H1 (cell line): ENCODE data around the gene ZDHHC11B. TPM values are rescaled to one million over a fixed set of nuclear protein-coding genes. Genes with fewer than 3 reads are reported as not detected.
"Not testable (repeated sequence)": the region's sequence is repeated elsewhere in the genome, so short reads cannot be mapped to it uniquely, and the experiment has no call there.

Experiments used
- CTCF ChIA-PET: fragments of 300-600 bp; sonication (Branson Sonifier 250); formaldehyde crosslinking; loops from one replicate; lab custom pipeline; 2021; ENCODE audit not compliant: partially characterized antibody; lab: Charles Lee
- POLR2A ChIA-PET: fragments of 300-600 bp; sonication (Branson Sonifier 250); formaldehyde crosslinking; loops from one replicate; lab custom pipeline; 2021; ENCODE audit warnings: inconsistent platforms; ENCODE audit not compliant: partially characterized antibody; lab: Charles Lee
- DNase-seq, 2 experiments: peaks; one replicate each; pipeline versions ENCODE4 v3.0.0 to v3.0.0-alpha.2; 2010 to 2022; ENCODE audit warnings: low spot score in 2 of 2, low read depth in 1 of 2, mixed read lengths in 1 of 2
- FAIRE-seq: peaks from 2 replicates; lab custom pipeline; 2011; peaks lifted over from hg19 to GRCh38; lab: Jason Lieb, UNC
- H2AFZ ChIP-seq: 2 replicates; pipeline ENCODE4 v1.8.1; 2012; ENCODE audit warnings: low read length, inconsistent platforms
- H2AK5ac ChIP-seq: 2 replicates; pipeline ENCODE4 v1.6.1; 2013; ENCODE audit warnings: low read depth, low read length
- H2BK120ac ChIP-seq: replicated peaks from 2 replicates; pipeline ENCODE3; 2013; ENCODE audit warnings: low read depth, low read length, inconsistent platforms
- H2BK12ac ChIP-seq: 2 replicates; pipeline ENCODE4 v1.6.1; 2013; ENCODE audit warnings: low read depth, low read length
- H2BK15ac ChIP-seq: 2 replicates; pipeline ENCODE4 v1.6.1; 2013; ENCODE audit warnings: low read length
- H2BK20ac ChIP-seq: 2 replicates; pipeline ENCODE4 v1.6.1; 2013; ENCODE audit warnings: low read length
- H2BK5ac ChIP-seq: 2 replicates; pipeline ENCODE4 v1.6.1; 2013; ENCODE audit warnings: low read depth, low read length
- H3K14ac ChIP-seq: 2 replicates; pipeline ENCODE4 v1.6.1; 2013; ENCODE audit warnings: inconsistent platforms; ENCODE audit not compliant: insufficient read length
- H3K18ac ChIP-seq: 2 replicates; pipeline ENCODE4 v1.6.1; 2013; ENCODE audit warnings: low read length; ENCODE audit errors: extremely low read depth
- H3K23ac ChIP-seq: 2 replicates; pipeline ENCODE4 v1.6.1; 2013; ENCODE audit warnings: inconsistent platforms; ENCODE audit not compliant: insufficient read length
- H3K23me2 ChIP-seq: 2 replicates; pipeline ENCODE4 v1.6.1; 2013; ENCODE audit warnings: low read depth, low read length
- H3K27ac ChIP-seq: 2 replicates; pipeline ENCODE4 v1.6.1; 2011; ENCODE audit warnings: low read depth, low read length, inconsistent platforms
- H3K27me3 ChIP-seq, 4 experiments: replicated peaks in 1 of 4; 1 replicate in 1 of 4; 2 replicates in 3 of 4; pipeline versions ENCODE4 v1.6.1 to v1.8.1; 2011 to 2013; ENCODE audit warnings: low read length in 3 of 4, mild to moderate bottlenecking in 3 of 4, inconsistent platforms in 2 of 4, mixed read lengths in 2 of 4, moderate library complexity in 1 of 4; ENCODE audit not compliant: control insufficient read depth in 3 of 4, insufficient read depth in 3 of 4; ENCODE audit errors: extremely low read depth in 1 of 4
- H3K36me3 ChIP-seq, 4 experiments: 2 replicates each; pipeline versions ENCODE4 v1.6.1 to v1.8.1; 2011 to 2013; ENCODE audit warnings: mild to moderate bottlenecking in 4 of 4, low read length in 3 of 4, moderate library complexity in 2 of 4, control low read depth in 1 of 4, inconsistent platforms in 1 of 4; ENCODE audit not compliant: insufficient read depth in 4 of 4, control insufficient read depth in 2 of 4
- H3K4ac ChIP-seq: replicated peaks from 2 replicates; pipeline ENCODE3; 2013; ENCODE audit warnings: low read length, low read depth, mixed read lengths, inconsistent platforms; ENCODE audit not compliant: insufficient read length
- H3K4me1 ChIP-seq, 4 experiments: replicated peaks in 1 of 4; 1 replicate in 1 of 4; 2 replicates in 3 of 4; pipeline versions ENCODE4 v1.6.1 to v1.8.1; 2011 to 2013; ENCODE audit warnings: low read length in 3 of 4, inconsistent platforms in 2 of 4, mixed read lengths in 1 of 4; ENCODE audit not compliant: insufficient read depth in 4 of 4, control insufficient read depth in 3 of 4
- H3K4me2 ChIP-seq, 2 experiments: 2 replicates each; pipeline versions ENCODE4 v1.6.1 to v1.8.1; 2011 to 2013; ENCODE audit warnings: low read depth in 2 of 2, low read length in 2 of 2, control low read depth in 1 of 2, inconsistent platforms in 1 of 2, mild to moderate bottlenecking in 1 of 2; ENCODE audit not compliant: insufficient read depth in 1 of 2
- H3K4me3 ChIP-seq, 4 experiments: fragments of 200-600, 300-600 bp in 1 of 4; sonication (generic), shearing (Covaris generic), sonication (Bioruptor Twin) in 1 of 4; 2 replicates each; pipeline versions ENCODE4 v1.5.1 to v1.8.1; 2011 to 2016; ENCODE audit warnings: low read length in 4 of 4, low read depth in 3 of 4, control low read depth in 2 of 4, inconsistent platforms in 2 of 4, mild to moderate bottlenecking in 2 of 4, mixed read lengths in 1 of 4, moderate library complexity in 1 of 4; ENCODE audit not compliant: insufficient read depth in 2 of 4; ENCODE audit errors: extremely low read depth in 1 of 4
- H3K56ac ChIP-seq: replicated peaks from 2 replicates; pipeline ENCODE3; 2013; ENCODE audit warnings: low read depth, mild to moderate bottlenecking, mixed read lengths, low read length, inconsistent platforms; ENCODE audit not compliant: insufficient read length
- H3K79me1 ChIP-seq: 2 replicates; pipeline ENCODE4 v1.6.1; 2013; ENCODE audit warnings: low read depth, low read length, control low read depth
- H3K79me2 ChIP-seq, 2 experiments: 2 replicates each; pipeline versions ENCODE4 v1.6.1 to v1.8.1; 2012 to 2013; ENCODE audit warnings: low read length in 2 of 2, mild to moderate bottlenecking in 2 of 2, inconsistent platforms in 1 of 2; ENCODE audit not compliant: insufficient read depth in 2 of 2, control insufficient read depth in 1 of 2
- H3K9ac ChIP-seq, 4 experiments: replicated peaks in 1 of 4; 1 replicate in 1 of 4; 2 replicates in 3 of 4; pipeline versions ENCODE4 v1.6.1 to v1.8.1; 2011 to 2013; ENCODE audit warnings: low read depth in 3 of 4, low read length in 3 of 4, control low read depth in 2 of 4, mild to moderate bottlenecking in 2 of 4, moderate library complexity in 2 of 4, inconsistent platforms in 1 of 4; ENCODE audit errors: extremely low read depth in 1 of 4
- H3K9me3 ChIP-seq, 2 experiments: 2 replicates each; pipeline versions ENCODE4 v1.6.1 to v1.8.1; 2012 to 2013; ENCODE audit warnings: mild to moderate bottlenecking in 2 of 2, moderate library complexity in 2 of 2, control low read depth in 1 of 2, inconsistent platforms in 1 of 2, low read depth in 1 of 2, low read length in 1 of 2, mixed read lengths in 1 of 2; ENCODE audit not compliant: insufficient read depth in 2 of 2
- H4K20me1 ChIP-seq, 2 experiments: replicated peaks in 1 of 2; 2 replicates each; pipeline versions ENCODE3 to v1.8.1; 2011 to 2013; ENCODE audit warnings: inconsistent platforms in 2 of 2, low read length in 2 of 2, mild to moderate bottlenecking in 1 of 2; ENCODE audit not compliant: insufficient read depth in 2 of 2, control insufficient read depth in 1 of 2
- H4K5ac ChIP-seq: 2 replicates; pipeline ENCODE4 v1.6.1; 2013; ENCODE audit warnings: low read length, low read depth, mixed read lengths, inconsistent platforms; ENCODE audit not compliant: insufficient read length
- H4K8ac ChIP-seq: 2 replicates; pipeline ENCODE4 v1.8.0; 2013; ENCODE audit warnings: mild to moderate bottlenecking, moderate library complexity, low read length, inconsistent platforms; ENCODE audit not compliant: insufficient read depth; ENCODE audit errors: extremely low read depth
- H4K91ac ChIP-seq: replicated peaks from 2 replicates; pipeline ENCODE3; 2013; ENCODE audit warnings: low read length, mixed read lengths, inconsistent platforms; ENCODE audit not compliant: insufficient read length
- WGBS, 2 experiments: shearing (Covaris generic) in 1 of 2; methylation state at CpG; one replicate each; pipeline versions ENCODE4 v1.1.6 to v1.1.7; 2013 to 2015; ENCODE audit warnings: low lambda C conversion rate in 2 of 2, mixed read lengths in 2 of 2, inconsistent platforms in 1 of 2, low coverage in 1 of 2, missing lambda C conversion rate in 1 of 2; ENCODE audit not compliant: insufficient replicate concordance in 2 of 2, insufficient coverage in 1 of 2, insufficient read length in 1 of 2; ENCODE audit errors: extremely low coverage in 1 of 2, missing lambda C conversion rate in 1 of 2; 5-methylcytosine and 5-hydroxymethylcytosine counted together
- polyA plus RNA-seq, 7 experiments: library from polyadenylated mRNA; depleted of rRNA in 3 of 7; stranded (reverse) in 5 of 7; unstranded in 2 of 7; fragments of >200 nt in 5 of 7; fragments of 200-250 nt in 2 of 7; gene quantifications; 1 replicate in 5 of 7; 2 replicates in 1 of 7; 4 replicates in 1 of 7; pipeline versions ENCODE4 v1.2.1 to v1.2.3, GENCODE V29; 2011 to 2013; ENCODE audit warnings: missing spikeins in 2 of 7, mixed read lengths in 2 of 7
- total RNA-seq: library from RNA; stranded (reverse); fragmentation: NEBNext Ultra II Directional; extraction: Animal tissue kit (Norgen Biotek cat#: 25700); gene quantifications from 2 replicates; pipeline ENCODE4 v1.2.1, GENCODE V29; 2021

Gene ZDHHC11B
- total and polyA plus RNA-seq, 2 of the 8 experiments (the other 6 are each of a cell fraction or from before 2014, with no cell fraction given): 0.29 to 2.5 TPM

GRCh38 chr5:775595-775960 is 9.0 kb downstream of the ZDHHC11B start:
- not testable (repeated sequence) for H3K9ac ChIP-seq, FAIRE-seq
- WGBS, 2 experiments: 85% methylated on average over 9 of the region's 9 CpGs; no CpG with 5 or more reads in 1 of the 2 experiments

GRCh38 chr5:774854-775505 is 9.5 kb downstream of the ZDHHC11B start:
- H4K91ac ChIP-seq, H2BK120ac ChIP-seq, H2BK20ac ChIP-seq, H3K79me1 ChIP-seq, H3K27ac ChIP-seq, H3K56ac ChIP-seq, H3K9me3 ChIP-seq, H3K36me3 ChIP-seq, FAIRE-seq, H2AFZ ChIP-seq, H3K4me2 ChIP-seq, H2BK5ac ChIP-seq, H2BK15ac ChIP-seq, H4K20me1 ChIP-seq, H3K4ac ChIP-seq, H3K23ac ChIP-seq, H3K23me2 ChIP-seq, H3K14ac ChIP-seq, H3K4me3 ChIP-seq, H4K8ac ChIP-seq, H3K4me1 ChIP-seq, H2AK5ac ChIP-seq, H2BK12ac ChIP-seq, POLR2A ChIA-PET, H3K79me2 ChIP-seq, H3K18ac ChIP-seq, H3K27me3 ChIP-seq, H3K9ac ChIP-seq, H4K5ac ChIP-seq: not testable (repeated sequence)
- CTCF ChIA-PET: interaction anchor here (0.5 to 3.4 kb wide), 3 partner anchors 11 to 161 kb away, joined by 3 to 19 read pairs (median 3); no protein-coding TSS in a partner anchor
- peak in 1 of 2 experiments; percentile 44 for DNase-seq
- 95% methylated on average over 18 of the region's 18 CpGs; no CpG with 5 or more reads in 1 of the 2 experiments for WGBS, 2 experiments

More at GRCh38 chr5:775595-775960, 9.0 kb downstream of the ZDHHC11B start:
- not testable (repeated sequence) for H3K4me2 ChIP-seq, H2AK5ac ChIP-seq, H3K56ac ChIP-seq, H2BK15ac ChIP-seq, H3K27ac ChIP-seq, H3K18ac ChIP-seq, H3K4ac ChIP-seq, H4K91ac ChIP-seq, H3K27me3 ChIP-seq, H2AFZ ChIP-seq, H2BK12ac ChIP-seq, H2BK5ac ChIP-seq, H3K36me3 ChIP-seq, H3K9me3 ChIP-seq, H3K14ac ChIP-seq, H2BK120ac ChIP-seq, H3K4me3 ChIP-seq, H2BK20ac ChIP-seq, H3K79me1 ChIP-seq, H3K23ac ChIP-seq, H4K5ac ChIP-seq, H3K4me1 ChIP-seq, H4K20me1 ChIP-seq, H3K23me2 ChIP-seq, H4K8ac ChIP-seq, H3K79me2 ChIP-seq
- DNase-seq: peak in 1 of 2 experiments; percentile 45
- ChIA-PET POLR2A (interaction anchor here (2.0 kb wide), 1 partner anchor 92 kb away, joined by 6 read pairs; no protein-coding TSS in a partner anchor), CTCF (interaction anchor here (1.0 to 3.4 kb wide), 2 partner anchors 12 to 17 kb away, joined by 3 to 19 read pairs; no protein-coding TSS in a partner anchor)
